H54 (cell line): ENCODE results near the gene TRPT1.

ENCODE experiments used
- DNase-seq: peaks from one replicate; pipeline ENCODE4 v3.0.0; 2011; ENCODE audit warnings: low spot score, mixed read lengths; ENCODE audit not compliant: insufficient read length
- FAIRE-seq: peaks from 3 replicates; lab custom pipeline; 2011; peaks lifted over from hg19 to GRCh38; lab: Jason Lieb, UNC
- POLR2A ChIP-seq: IDR thresholded peaks from 2 replicates; pipeline ENCODE4 v1.6.1; 2011; ENCODE audit warnings: low read depth, mild to moderate bottlenecking, low read length

Gene TRPT1

DNA sequence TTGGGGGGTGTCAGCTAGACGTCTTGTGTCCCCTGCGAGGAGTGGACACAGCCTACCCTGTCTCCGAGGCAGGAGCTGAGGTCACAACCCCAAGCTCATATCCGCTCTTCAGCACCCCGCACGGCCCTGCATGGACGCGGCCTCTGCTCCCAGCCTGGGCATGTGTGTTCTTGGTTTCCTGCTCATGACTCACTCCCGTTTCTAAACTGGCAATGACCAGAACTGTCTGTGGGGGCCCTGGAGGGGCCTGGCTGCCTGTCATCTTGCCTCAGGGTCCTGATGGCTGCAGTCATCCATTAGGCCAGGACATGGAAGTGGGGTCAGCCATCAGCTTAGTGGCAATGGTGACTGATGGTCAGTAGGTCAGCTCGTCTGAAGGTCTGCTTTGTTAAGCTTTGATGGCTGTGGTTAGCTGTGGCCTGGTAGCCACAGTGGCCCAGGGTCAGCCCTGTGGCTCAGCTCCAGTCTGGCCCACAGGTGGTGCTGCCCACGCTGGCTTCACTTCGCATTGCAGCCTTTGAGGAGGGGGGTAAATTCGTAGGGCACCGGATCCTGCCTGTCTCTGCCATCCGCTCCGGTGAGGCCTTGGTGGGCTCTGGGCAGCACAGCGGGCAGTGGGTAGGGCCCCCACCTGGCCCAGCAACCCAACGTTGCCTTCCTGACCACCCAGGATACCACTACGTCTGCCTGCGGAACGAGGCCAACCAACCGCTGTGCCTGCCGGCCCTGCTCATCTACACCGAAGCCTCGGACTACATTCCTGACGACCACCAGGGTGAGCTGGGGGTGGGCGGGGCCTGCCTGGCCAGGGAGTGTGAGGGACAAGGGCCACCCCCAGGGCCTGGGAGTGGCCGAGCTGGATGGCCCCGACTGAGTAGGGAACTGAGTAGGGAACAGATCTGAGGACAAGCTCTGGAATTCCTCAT lies 37.3 kb upstream of the TRPT1 start:
- DNase-seq (no peak), FAIRE-seq (no peak)
- no peak for TF ChIP-seq POLR2A

DNA sequence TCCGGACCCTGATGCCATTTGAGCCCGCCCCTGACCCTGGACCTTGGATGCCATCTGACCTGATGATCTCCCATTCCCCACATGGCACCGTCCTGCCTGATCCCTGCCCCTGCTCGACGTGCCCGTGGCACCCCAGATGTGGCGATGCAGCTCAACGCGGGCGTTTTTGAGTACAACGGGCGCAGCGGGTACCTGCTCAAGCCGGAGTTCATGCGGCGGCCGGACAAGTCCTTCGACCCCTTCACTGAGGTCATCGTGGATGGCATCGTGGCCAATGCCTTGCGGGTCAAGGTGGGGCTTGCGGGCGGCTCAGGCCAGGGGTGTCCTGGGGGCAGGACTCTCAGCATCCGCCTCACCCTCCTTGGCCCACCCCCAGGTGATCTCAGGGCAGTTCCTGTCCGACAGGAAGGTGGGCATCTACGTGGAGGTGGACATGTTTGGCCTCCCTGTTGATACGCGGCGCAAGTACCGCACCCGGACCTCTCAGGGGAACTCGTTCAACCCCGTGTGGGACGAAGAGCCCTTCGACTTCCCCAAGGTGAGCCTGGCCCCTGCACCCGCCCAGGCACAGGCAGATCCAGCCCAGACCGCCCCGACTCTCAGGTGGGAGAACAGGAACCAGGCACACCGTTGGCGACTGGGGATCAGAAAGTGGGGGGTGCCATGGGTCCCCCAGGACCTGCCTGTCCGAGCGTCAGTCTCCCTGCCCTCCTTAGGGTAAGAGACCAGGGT lies 36.5 kb upstream of the TRPT1 start:
- FAIRE-seq (no peak), DNase-seq (no peak)
- no peak for TF ChIP-seq POLR2A

DNA sequence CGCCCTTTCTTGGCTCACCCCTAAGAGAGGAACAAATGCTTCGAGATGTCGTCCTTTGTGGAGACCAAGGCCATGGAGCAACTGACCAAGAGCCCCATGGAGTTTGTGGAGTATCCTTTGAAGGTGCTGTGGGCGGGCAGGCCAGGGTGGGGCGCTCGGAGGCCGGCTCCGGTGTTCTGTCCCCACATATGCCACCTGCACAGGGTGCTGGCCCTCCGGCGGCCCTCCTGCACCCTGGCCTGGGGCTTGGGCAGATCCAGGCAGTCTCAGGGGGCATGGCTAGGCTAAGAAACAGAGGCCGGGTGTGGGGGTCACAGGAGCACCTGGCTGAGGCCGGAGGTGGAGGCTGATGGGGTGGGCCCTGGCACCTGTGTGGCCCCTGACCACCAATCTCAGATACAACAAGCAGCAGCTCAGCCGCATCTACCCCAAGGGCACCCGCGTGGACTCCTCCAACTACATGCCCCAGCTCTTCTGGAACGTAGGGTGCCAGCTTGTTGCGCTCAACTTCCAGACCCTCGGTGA lies 35.6 kb upstream of the TRPT1 start:
- TF ChIP-seq POLR2A = no peak
- no peak for FAIRE-seq

GRCh38 chr11:64260147-64260708 lies 34.2 kb upstream of the TRPT1 start:
- no peak for FAIRE-seq
- no peak for TF ChIP-seq POLR2A
- DNase-seq = no peak

More for the DNA sequence above, 35.6 kb upstream of the TRPT1 start:
- no peak for DNase-seq

DNA sequence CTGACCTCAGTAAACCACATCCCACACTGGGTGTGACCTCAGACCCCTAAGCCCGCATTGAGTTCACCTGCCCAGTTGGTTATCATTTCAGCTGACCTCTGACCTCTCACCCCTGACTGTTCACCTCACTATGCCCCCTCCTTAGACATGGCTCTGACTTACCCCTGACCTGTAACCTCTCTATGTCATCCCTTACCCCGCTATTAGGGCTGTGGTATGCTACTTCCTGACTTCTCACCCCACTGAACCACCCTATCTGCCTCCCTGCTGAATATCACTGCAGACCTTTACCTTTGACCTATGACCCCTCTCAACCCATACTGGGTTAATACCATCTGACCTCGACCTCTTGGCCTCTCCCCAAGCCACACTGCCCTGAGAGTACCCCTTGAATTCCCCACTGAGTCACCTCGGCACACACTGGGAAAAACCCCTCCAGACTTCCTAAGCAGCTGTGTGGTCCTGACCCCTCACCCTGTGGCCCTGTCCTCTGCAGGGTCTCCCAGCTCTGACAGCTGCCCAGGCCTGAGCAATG lies 33.6 kb upstream of the TRPT1 start:
- FAIRE-seq (no peak), DNase-seq (no peak)
- no peak for TF ChIP-seq POLR2A

DNA sequence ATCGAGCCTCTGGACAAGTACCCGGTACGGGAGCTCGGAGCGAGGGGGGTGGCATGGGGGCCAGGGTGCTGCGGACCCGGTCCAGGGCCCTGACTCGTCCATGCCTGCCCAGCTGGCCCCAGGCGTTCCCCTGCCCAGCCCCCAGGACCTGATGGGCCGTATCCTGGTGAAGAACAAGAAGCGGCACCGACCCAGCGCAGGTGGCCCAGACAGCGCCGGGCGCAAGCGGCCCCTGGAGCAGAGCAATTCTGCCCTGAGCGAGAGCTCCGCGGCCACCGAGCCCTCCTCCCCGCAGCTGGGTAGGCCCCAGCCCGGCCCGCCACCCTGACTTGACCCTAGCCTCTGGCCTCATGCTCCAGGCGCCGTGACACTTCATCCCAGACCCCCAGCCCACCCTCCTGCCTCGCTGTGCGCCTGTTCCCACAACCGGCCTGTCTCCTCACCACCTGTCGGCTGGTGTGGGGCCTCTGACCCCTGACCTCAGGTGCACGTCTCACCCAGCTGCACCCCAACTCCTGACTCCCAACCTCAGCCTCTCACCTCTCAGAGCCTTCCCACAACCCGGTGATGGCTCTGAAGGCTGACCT lies 33.1 kb upstream of the TRPT1 start:
- no peak for DNase-seq
- no peak for FAIRE-seq
- TF ChIP-seq POLR2A = no peak

DNA sequence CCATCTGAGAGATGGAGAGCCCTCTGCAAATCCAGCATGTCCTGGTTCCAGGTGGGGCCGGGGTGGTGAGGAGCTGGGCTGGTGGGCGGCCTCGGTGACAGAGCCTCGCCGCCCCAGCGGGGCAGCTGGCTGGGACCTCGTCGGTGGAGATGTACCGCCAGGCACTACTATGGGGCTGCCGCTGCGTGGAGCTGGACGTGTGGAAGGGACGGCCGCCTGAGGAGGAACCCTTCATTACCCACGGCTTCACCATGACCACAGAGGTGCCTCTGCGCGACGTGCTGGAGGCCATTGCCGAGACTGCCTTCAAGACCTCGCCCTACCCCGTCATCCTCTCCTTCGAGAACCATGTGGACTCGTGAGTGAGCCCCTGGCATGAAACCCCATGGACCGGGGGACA lies 32.4 kb upstream of the TRPT1 start:
- DNase-seq (no peak), FAIRE-seq (no peak)
- TF ChIP-seq POLR2A = no peak

DNA sequence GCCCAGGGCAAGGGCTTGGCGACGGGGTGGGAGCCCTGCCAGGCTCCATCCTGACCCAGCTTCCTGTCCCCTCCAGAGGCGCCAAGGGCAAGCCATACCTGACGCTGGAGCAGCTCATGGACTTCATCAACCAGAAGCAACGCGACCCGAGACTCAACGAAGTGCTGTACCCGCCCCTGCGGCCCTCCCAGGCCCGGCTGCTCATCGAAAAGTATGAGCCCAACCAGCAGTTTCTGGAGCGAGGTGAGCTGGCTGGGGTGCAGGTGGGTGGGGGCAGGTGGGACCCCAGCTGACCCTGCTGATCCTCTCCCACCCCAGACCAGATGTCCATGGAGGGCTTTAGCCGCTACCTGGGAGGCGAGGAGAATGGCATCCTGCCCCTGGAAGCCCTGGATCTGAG lies 30.3 kb upstream of the TRPT1 start:
- TF ChIP-seq POLR2A = no peak
- DNase-seq (no peak), FAIRE-seq (no peak)

GRCh38 chr11:64255135-64256128 lies 29.4 kb upstream of the TRPT1 start:
- FAIRE-seq = no peak
- DNase-seq = no peak
- no peak for TF ChIP-seq POLR2A

DNA sequence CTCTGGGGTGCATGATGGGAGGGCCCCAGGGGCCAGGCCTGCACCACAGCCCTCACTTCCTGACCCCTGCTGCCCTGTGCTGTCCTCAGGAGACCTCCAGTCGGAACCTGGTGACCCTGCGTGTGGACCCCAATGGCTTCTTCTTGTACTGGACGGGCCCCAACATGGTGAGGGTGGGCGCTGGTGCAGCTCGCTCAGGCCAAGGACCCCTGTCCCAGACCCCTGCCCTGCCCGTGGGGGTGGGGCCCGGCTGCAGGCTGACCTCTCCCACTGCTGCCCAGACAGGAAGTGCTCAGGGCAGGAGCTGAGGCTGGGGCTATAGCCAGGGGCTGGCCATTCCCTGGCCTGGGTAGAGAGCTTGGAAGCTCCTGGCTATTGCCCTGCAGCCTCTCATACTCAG lies 28.3 kb upstream of the TRPT1 start:
- FAIRE-seq (no peak), DNase-seq (no peak)
- TF ChIP-seq POLR2A = no peak

DNA sequence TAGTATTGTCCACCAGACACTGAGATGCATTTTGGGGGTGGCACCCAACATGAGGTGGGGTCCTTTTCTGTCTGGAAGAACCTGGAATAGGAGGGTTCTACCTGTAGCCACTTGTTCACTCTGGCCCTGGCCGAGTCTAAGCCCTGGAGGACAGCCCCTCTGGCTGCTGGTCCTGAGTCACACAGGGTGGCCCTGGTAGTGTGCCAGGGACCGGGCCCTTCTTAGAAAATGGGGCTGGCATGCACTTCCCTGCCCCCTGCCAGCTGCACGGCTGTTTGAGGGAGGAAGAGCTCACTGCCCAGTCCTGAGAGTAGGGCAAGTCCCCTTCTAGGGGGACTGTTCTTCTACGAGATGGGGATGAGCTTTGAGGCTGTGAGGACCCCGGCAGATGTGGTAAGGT lies 27.5 kb upstream of the TRPT1 start:
- no peak for FAIRE-seq
- no peak for DNase-seq

GRCh38 chr11:64253043-64253442 lies 27.1 kb upstream of the TRPT1 start:
- FAIRE-seq (no peak), DNase-seq (no peak)
- no peak for TF ChIP-seq POLR2A

More for the DNA sequence above, 27.5 kb upstream of the TRPT1 start:
- no peak for TF ChIP-seq POLR2A
